ENCODE data around the gene CTPS1.

DNA sequence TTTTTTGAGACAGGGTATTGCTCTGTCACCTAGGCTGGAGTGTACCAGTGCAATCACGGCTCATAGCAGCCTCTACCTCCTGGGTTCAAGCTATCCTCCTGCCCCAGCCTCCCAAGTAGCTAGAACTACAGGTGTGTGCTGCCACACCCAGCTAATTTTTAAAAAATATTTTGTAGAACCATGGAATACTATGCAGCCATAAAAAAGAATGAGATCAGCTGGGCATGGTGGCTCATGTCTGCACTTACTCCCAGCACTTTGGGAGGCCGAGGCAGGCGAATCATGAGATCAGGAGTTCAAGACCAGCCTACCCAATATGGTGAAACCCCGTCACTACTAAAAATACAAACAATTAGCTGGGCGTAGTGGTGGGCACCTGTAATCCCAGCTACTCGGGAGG lies 29.9 kb upstream of the CTPS1 start:
- TF ChIP-seq, protein P1, sequence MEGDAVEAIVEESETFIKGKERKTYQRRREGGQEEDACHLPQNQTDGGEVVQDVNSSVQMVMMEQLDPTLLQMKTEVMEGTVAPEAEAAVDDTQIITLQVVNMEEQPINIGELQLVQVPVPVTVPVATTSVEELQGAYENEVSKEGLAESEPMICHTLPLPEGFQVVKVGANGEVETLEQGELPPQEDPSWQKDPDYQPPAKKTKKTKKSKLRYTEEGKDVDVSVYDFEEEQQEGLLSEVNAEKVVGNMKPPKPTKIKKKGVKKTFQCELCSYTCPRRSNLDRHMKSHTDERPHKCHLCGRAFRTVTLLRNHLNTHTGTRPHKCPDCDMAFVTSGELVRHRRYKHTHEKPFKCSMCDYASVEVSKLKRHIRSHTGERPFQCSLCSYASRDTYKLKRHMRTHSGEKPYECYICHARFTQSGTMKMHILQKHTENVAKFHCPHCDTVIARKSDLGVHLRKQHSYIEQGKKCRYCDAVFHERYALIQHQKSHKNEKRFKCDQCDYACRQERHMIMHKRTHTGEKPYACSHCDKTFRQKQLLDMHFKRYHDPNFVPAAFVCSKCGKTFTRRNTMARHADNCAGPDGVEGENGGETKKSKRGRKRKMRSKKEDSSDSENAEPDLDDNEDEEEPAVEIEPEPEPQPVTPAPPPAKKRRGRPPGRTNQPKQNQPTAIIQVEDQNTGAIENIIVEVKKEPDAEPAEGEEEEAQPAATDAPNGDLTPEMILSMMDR (IDR thresholded peaks at IDR 0.05 in 8 of 11, conservative IDR thresholded peaks at IDR 0.05 in 3 of 11): no peak
- TF ChIP-seq POLR2A (IDR thresholded peaks at IDR 0.05) (no peak), POLR2AphosphoS5 (IDR thresholded peaks at IDR 0.05) (no peak)
